Neural progenitor cell (in vitro differentiated cells): ENCODE results near the gene MINDY3. TPM values are rescaled to one million over a fixed set of nuclear protein-coding genes. Genes with fewer than 3 reads are reported as not detected.

Experiments
- DNase-seq: peaks from one replicate; pipeline ENCODE4 v3.0.0-alpha.2; 2016; ENCODE audit warnings: low spot score
- H2AFZ ChIP-seq: fragments of 200-600 bp; sonication (generic); replicated peaks from 2 replicates; pipeline ENCODE4 v1.6.1; 2016; ENCODE audit warnings: antibody characterized with exemption
- H3F3A ChIP-seq: fragments of 200-600 bp; sonication (generic); 2 replicates; pipeline ENCODE4 v1.6.1; 2016; ENCODE audit warnings: antibody characterized with exemption, low read depth
- H3K27ac ChIP-seq: fragments of 200-600 bp; sonication (generic); 2 replicates; pipeline ENCODE4 v1.5.1; 2016; ENCODE audit warnings: mild to moderate bottlenecking
- H3K27me3 ChIP-seq: fragments of 200-600 bp; sonication (generic); 2 replicates; pipeline ENCODE4 v1.6.1; 2016; ENCODE audit warnings: mild to moderate bottlenecking, moderate library complexity
- H3K36me3 ChIP-seq: fragments of 200-600 bp; sonication (generic); 2 replicates; pipeline ENCODE4 v1.5.1; 2016
- H3K4me1 ChIP-seq: fragments of 200-600 bp; sonication (generic); 2 replicates; pipeline ENCODE4 v1.6.1; 2016; ENCODE audit warnings: mixed run types
- H3K4me2 ChIP-seq: fragments of 200-600 bp; sonication (generic); 2 replicates; pipeline ENCODE4 v1.6.1; 2016
- H3K4me3 ChIP-seq: fragments of 200-600 bp; sonication (generic); 2 replicates; pipeline ENCODE4 v1.5.1; 2016
- H3K79me2 ChIP-seq: fragments of 200-600 bp; sonication (generic); 2 replicates; pipeline ENCODE4 v1.6.1; 2016; ENCODE audit warnings: low read depth
- H3K9ac ChIP-seq: fragments of 200-600 bp; sonication (generic); 2 replicates; pipeline ENCODE4 v1.6.1; 2016
- H3K9me3 ChIP-seq: fragments of 200-600 bp; sonication (generic); 2 replicates; pipeline ENCODE4 v1.5.1; 2016; ENCODE audit warnings: low read depth
- H4K20me1 ChIP-seq: fragments of 200-600 bp; sonication (generic); 2 replicates; pipeline ENCODE4 v1.6.1; 2016; ENCODE audit warnings: low read depth
- H3K27ac Mint-ChIP-seq: 3 replicates; pipeline ENCODE4 v1.8.0; 2021; ENCODE audit warnings: mixed read lengths
- H3K27me3 Mint-ChIP-seq: 2 replicates; pipeline ENCODE4 v1.8.0; 2022; ENCODE audit warnings: low read depth, mild to moderate bottlenecking, inconsistent platforms, moderate library complexity, mixed read lengths; ENCODE audit not compliant: insufficient read depth
- H3K36me3 Mint-ChIP-seq: 3 replicates; pipeline ENCODE4 v1.8.0; 2021; ENCODE audit warnings: mixed read lengths
- H3K4me1 Mint-ChIP-seq: 3 replicates; pipeline ENCODE4 v1.8.0; 2021; ENCODE audit warnings: mixed read lengths
- H3K4me3 Mint-ChIP-seq: 3 replicates; pipeline ENCODE4 v1.8.0; 2021; ENCODE audit warnings: mild to moderate bottlenecking, moderate library complexity, mixed read lengths
- H3K9me3 Mint-ChIP-seq: 3 replicates; pipeline ENCODE4 v1.8.0; 2020; ENCODE audit warnings: mixed read lengths
- CTCF ChIP-seq: fragments of 200-600 bp; sonication (generic); IDR thresholded peaks from 2 replicates; pipeline ENCODE4 v1.5.1; 2017; ENCODE audit warnings: antibody characterized with exemption, mild to moderate bottlenecking
- EZH2 ChIP-seq: fragments of 200-600 bp; sonication (generic); IDR thresholded peaks from 2 replicates; pipeline ENCODE4 v1.6.1; 2017; ENCODE audit warnings: antibody characterized with exemption, mild to moderate bottlenecking, moderate library complexity
- EZH2phosphoT487 ChIP-seq: fragments of 200-600 bp; sonication (generic); IDR thresholded peaks from 2 replicates; pipeline ENCODE4 v1.6.1; 2017; ENCODE audit warnings: antibody characterized with exemption
- total RNA-seq: library from RNA; depleted of rRNA; stranded (reverse); fragments of >200 nt; gene quantifications from 2 replicates; pipeline ENCODE4 v1.2.3, GENCODE V29; 2015; ENCODE audit warnings: low replicate concordance

The MINDY3 gene
- total RNA-seq, 1 donor from 2014 or later, result 28.2 TPM

GRCh38 chr10:15871823-15872222 lies 11.5 kb upstream of the MINDY3 start:
- Histone ChIP-seq H3K4me3 (no peak overlapping the region), H3K4me1 (no peaks in the 10 kb centered on the region), H3K9ac (no peak overlapping the region), H3K36me3 (no peaks in the 10 kb centered on the region), H3K27ac (no peak overlapping the region), H3K27me3 (peaks cover 50% of the 10 kb centered on the region), H4K20me1 (no peaks in the 10 kb centered on the region), H3K4me2 (no peak overlapping the region), H2AFZ (no peak overlapping the region), H3K9me3 (no peaks in the 10 kb centered on the region), H3K79me2 (no peaks in the 10 kb centered on the region), H3F3A (no peaks in the 10 kb centered on the region)
- no peaks in the 10 kb centered on the region for H3K36me3 Mint-ChIP-seq
- peaks cover 16% of the 10 kb centered on the region for H3K9me3 Mint-ChIP-seq
- H3K27ac Mint-ChIP-seq, result no peak overlapping the region
- no peaks in the 10 kb centered on the region for H3K27me3 Mint-ChIP-seq
- DNase-seq, result no peak
- TF ChIP-seq CTCF, result no peak
- TF ChIP-seq EZH2phosphoT487, result no peak
- no peak for TF ChIP-seq EZH2
- H3K4me1 Mint-ChIP-seq, result no peaks in the 10 kb centered on the region
- H3K4me3 Mint-ChIP-seq, result no peak overlapping the region

GRCh38 chr10:15869935-15870334 lies 9.6 kb upstream of the MINDY3 start:
- no peak overlapping the region for H3K9ac ChIP-seq
- H3K4me1 ChIP-seq, result no peaks in the 10 kb centered on the region
- no peak for DNase-seq
- H3K27ac ChIP-seq, result no peak overlapping the region
- Mint-ChIP-seq H3K27me3 (peaks cover 4% of the 10 kb centered on the region), H3K4me1 (no peaks in the 10 kb centered on the region), H3K4me3 (no peak overlapping the region), H3K9me3 (peaks cover 11% of the 10 kb centered on the region), H3K27ac (no peak overlapping the region), H3K36me3 (no peaks in the 10 kb centered on the region)
- TF ChIP-seq EZH2phosphoT487 (no peak), CTCF (no peak), EZH2 (no peak)
- H4K20me1 ChIP-seq, result no peaks in the 10 kb centered on the region
- no peaks in the 10 kb centered on the region for H3K9me3 ChIP-seq
- no peak overlapping the region for H2AFZ ChIP-seq
- no peaks in the 10 kb centered on the region for H3K36me3 ChIP-seq
- H3K27me3 ChIP-seq, result peaks cover 68% of the 10 kb centered on the region
- no peak overlapping the region for H3K4me3 ChIP-seq
- H3K4me2 ChIP-seq, result no peak overlapping the region
- H3K79me2 ChIP-seq, result no peaks in the 10 kb centered on the region
- H3F3A ChIP-seq, result no peaks in the 10 kb centered on the region

- DNase-seq, result no peak
- peaks cover 6% of the 10 kb centered on the region for H3K27me3 Mint-ChIP-seq
- H3K27ac Mint-ChIP-seq, result no peak overlapping the region
- H3K4me2 ChIP-seq, result no peak overlapping the region
- no peak overlapping the region for H2AFZ ChIP-seq
- no peaks in the 10 kb centered on the region for H3K4me1 Mint-ChIP-seq
- H3F3A ChIP-seq, result no peaks in the 10 kb centered on the region
- H4K20me1 ChIP-seq, result no peaks in the 10 kb centered on the region
- no peaks in the 10 kb centered on the region for H3K79me2 ChIP-seq
- H3K4me1 ChIP-seq, result no peaks in the 10 kb centered on the region
- no peaks in the 10 kb centered on the region for H3K9me3 Mint-ChIP-seq
- no peak for TF ChIP-seq CTCF
- TF ChIP-seq EZH2phosphoT487, result no peak
- no peak for TF ChIP-seq EZH2
- no peaks in the 10 kb centered on the region for H3K36me3 ChIP-seq
- H3K4me3 Mint-ChIP-seq, result no peak overlapping the region
- H3K27me3 ChIP-seq, result peaks cover 88% of the 10 kb centered on the region
- H3K4me3 ChIP-seq, result no peak overlapping the region
- H3K9ac ChIP-seq, result no peak overlapping the region
- no peaks in the 10 kb centered on the region for H3K9me3 ChIP-seq
- no peaks in the 10 kb centered on the region for H3K36me3 Mint-ChIP-seq
- H3K27ac ChIP-seq, result no peak overlapping the region
These were observed 7.7 kb upstream of the MINDY3 start for GRCh38 chr10:15868006-15868405.
